Upper lobe of right lung (tissue), 1 donor: Measurements from ENCODE around the gene HMX2. TPM values are rescaled to one million over a fixed set of nuclear protein-coding genes. Genes with fewer than 3 reads are reported as not detected.
A peak's percentile ranks its signal among the peaks of the same experiment; 100 is the strongest.

ENCODE experiments used
- ATAC-seq: fragments of 200-7000 bp; cut with Tn5 transposase; one replicate; pipeline ENCODE4 v1.9.1; 2020; ENCODE audit warnings: mild to moderate bottlenecking, moderate library complexity
- DNase-seq: peaks from one replicate; pipeline ENCODE4 v3.0.0-alpha.2; 2020
- H3K27ac ChIP-seq: fragments of 200-600 bp; one replicate; pipeline ENCODE4 v1.8.0; 2022
- H3K27me3 ChIP-seq: fragments of 200-600 bp; one replicate; pipeline ENCODE4 v1.8.0; 2022; ENCODE audit warnings: mild to moderate bottlenecking
- H3K36me3 ChIP-seq: fragments of 200-600 bp; one replicate; pipeline ENCODE4 v1.8.0; 2022
- H3K4me1 ChIP-seq: fragments of 200-600 bp; one replicate; pipeline ENCODE4 v1.8.0; 2022
- H3K4me3 ChIP-seq: fragments of 200-600 bp; one replicate; pipeline ENCODE4 v1.8.0; 2022; ENCODE audit warnings: mild to moderate bottlenecking
- H3K9me3 ChIP-seq: fragments of 200-600 bp; one replicate; pipeline ENCODE4 v1.8.0; 2022
- CTCF ChIP-seq: fragments of 200-600 bp; IDR thresholded peaks from one replicate; pipeline ENCODE4 v1.8.0; 2022; ENCODE audit warnings: antibody characterized with exemption
- intact Hi-C: fragments of 100-400 bp; cut with DNase I; formaldehyde crosslinking; loops from one replicate; pipeline ENCODE4 v1.11.0; 2022
- total RNA-seq: library from RNA; stranded (reverse); fragmentation: NEBNext Ultra II Directional; extraction: Animal tissue kit (Norgen Biotek cat#: 25700); gene quantifications from one replicate; pipeline ENCODE4 v1.2.1, GENCODE V29; 2021
- donor health status: DM: no; HTN: yes; CAD: no; lungs with severe emphysema.

Gene HMX2
- total RNA-seq, 1 donor from 2014 or later: not detected

- Histone ChIP-seq H3K9me3 (no peaks in the 10 kb centered on the region), H3K36me3 (no peaks in the 10 kb centered on the region), H3K4me1 (no peaks in the 10 kb centered on the region), H3K27ac (no peak overlapping the region), H3K27me3 (peaks cover 3% of the 10 kb centered on the region), H3K4me3 (no peak overlapping the region)
- no peak for ATAC-seq
- intact Hi-C loops: no loop called here
- TF ChIP-seq CTCF: no peak
- no peak for DNase-seq
These were observed 38.5 kb upstream of the HMX2 start for GRCh38 chr10:123109466-123109865.

- ATAC-seq (peak; percentile 54), DNase-seq (no peak)
- Histone ChIP-seq H3K36me3 (no peaks in the 10 kb centered on the region), H3K4me1 (no peaks in the 10 kb centered on the region), H3K27ac (no peak overlapping the region), H3K27me3 (peaks cover 30% of the 10 kb centered on the region), H3K4me3 (no peak overlapping the region), H3K9me3 (no peaks in the 10 kb centered on the region)
- TF ChIP-seq CTCF: no peak
- intact Hi-C loops: no loop called here
These were observed 30.1 kb upstream of the HMX2 start for GRCh38 chr10:123117644-123118417.

GRCh38 chr10:123119081-123119480 lies 28.9 kb upstream of the HMX2 start:
- H3K36me3 ChIP-seq: no peaks in the 10 kb centered on the region
- ATAC-seq (no peak), DNase-seq (no peak)
- no peak for TF ChIP-seq CTCF
- no peak overlapping the region for H3K27ac ChIP-seq
- intact Hi-C loops: no loop called here
- H3K27me3 ChIP-seq: peaks cover 37% of the 10 kb centered on the region
- no peak overlapping the region for H3K4me3 ChIP-seq
- H3K9me3 ChIP-seq: no peaks in the 10 kb centered on the region
- no peaks in the 10 kb centered on the region for H3K4me1 ChIP-seq

- no peak overlapping the region for H3K27ac ChIP-seq
- no peak for DNase-seq
- no peaks in the 10 kb centered on the region for H3K9me3 ChIP-seq
- H3K4me3 ChIP-seq: no peak overlapping the region
- peaks cover 69% of the 10 kb centered on the region for H3K27me3 ChIP-seq
- no peaks in the 10 kb centered on the region for H3K36me3 ChIP-seq
- intact Hi-C loops: no loop called here
- H3K4me1 ChIP-seq: no peaks in the 10 kb centered on the region
- TF ChIP-seq CTCF: no peak
- no peak for ATAC-seq
These were observed 21.7 kb upstream of the HMX2 start for GRCh38 chr10:123126246-123126645.

GRCh38 chr10:123129618-123130271 lies 18.2 kb upstream of the HMX2 start:
- Histone ChIP-seq H3K27ac (no peak overlapping the region), H3K27me3 (peaks cover 92% of the 10 kb centered on the region), H3K4me3 (no peak overlapping the region), H3K9me3 (no peaks in the 10 kb centered on the region), H3K4me1 (peaks cover 18% of the 10 kb centered on the region), H3K36me3 (no peaks in the 10 kb centered on the region)
- TF ChIP-seq CTCF: no peak
- ATAC-seq: no peak
- DNase-seq: no peak
- intact Hi-C loops: no loop called here
